ENCODE results near the gene TRAPPC11.

The TRAPPC11 gene

DNA sequence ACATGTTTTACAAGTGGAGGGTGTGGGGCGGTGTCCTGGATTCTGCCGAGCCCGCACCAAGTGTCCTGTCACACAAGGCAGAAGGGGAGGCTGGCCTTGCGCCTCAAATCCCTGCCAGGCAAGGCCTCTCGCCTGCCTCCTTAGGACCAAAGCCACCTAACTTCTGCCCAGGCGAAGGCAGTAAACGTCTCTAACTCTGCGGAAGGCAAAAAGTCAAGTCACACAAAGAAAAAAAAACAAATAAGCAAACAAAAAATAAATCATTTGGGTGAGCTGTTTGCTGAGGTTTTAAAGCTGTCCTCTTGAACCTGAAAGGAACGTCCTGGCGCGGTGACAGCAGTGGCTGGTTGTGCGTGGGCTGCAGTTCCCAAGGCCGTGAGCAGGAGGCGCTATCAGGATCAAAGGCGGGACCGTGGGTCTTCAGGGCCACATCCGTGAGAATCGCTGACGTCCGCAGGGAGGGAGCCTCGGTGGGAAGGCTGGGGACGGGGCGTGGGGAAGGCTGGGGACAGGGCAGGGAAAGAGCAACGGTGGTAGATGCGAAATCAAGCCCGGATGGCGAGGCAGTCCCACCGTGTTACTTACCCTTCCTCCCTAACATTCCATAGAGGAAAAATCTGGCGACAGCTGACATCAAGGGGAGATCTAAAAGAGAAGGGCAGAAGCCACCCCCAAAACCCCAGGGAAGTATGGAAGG is 99.1 kb downstream of the TRAPPC11 start:
- DNase-seq (ENCODE audit: low spot score) = no peak

GRCh38 chr4:183758758-183759447 is 99.8 kb downstream of the TRAPPC11 start:
- no peak for DNase-seq (ENCODE audit: low spot score)

DNA sequence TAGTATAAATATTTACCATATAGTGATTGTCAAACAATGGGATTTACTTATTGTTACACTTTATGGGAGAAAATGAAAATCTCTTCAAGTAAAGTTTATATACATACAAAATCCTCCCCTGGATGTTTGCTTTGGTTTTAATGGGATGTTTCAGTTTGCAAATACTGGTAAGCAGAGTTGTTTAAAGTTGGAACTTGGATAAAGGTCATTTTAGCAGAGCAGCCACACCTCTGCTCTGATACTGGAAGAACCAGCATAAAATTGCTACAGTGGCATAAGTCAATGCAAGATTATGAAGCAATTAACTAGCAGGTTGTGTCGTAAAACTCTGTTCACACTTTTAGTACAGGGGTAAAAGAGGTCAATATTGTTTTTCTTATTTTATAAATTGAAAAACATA is 101.2 kb downstream of the TRAPPC11 start:
- no peak for DNase-seq (ENCODE audit: low spot score)

Data from CD4-positive, alpha-beta T cell treated with Interleukin-15 for 4 hours (primary cell).